GM18951 (cell line): ENCODE measurements around the gene TNPO2.
A peak's percentile ranks its signal among the peaks of the same experiment; 100 is the strongest.

Experiments
- POLR2A ChIP-seq: IDR thresholded peaks from 4 replicates; pipeline ENCODE4 v1.6.1; 2011; ENCODE audit warnings: mild to moderate bottlenecking; ENCODE audit not compliant: insufficient read length, insufficient read depth; ENCODE audit errors: extremely low read depth
- in situ Hi-C: fragments of 300-500 bp; cut with MboI; formaldehyde crosslinking; loops from one replicate; pipeline ENCODE4 v1.12.0; 2022; ENCODE audit warnings: low sequenced_read_pairs, mixed read lengths, inconsistent platforms; ENCODE audit not compliant: unreplicated experiment

Gene TNPO2

GRCh38 chr19:12752056-12752781 lies 28.5 kb upstream of the TNPO2 start:
- in situ Hi-C loops = no loop called here
- no peak for TF ChIP-seq POLR2A

GRCh38 chr19:12751635-12752034 lies 27.9 kb upstream of the TNPO2 start, which contains the start of gene BEST2:
TSS of gene BEST2 (plus strand) at chr19:12751791. CDS start at chr19:12752593, 802 bp downstream.
- in situ Hi-C loops = no loop called here
- TF ChIP-seq POLR2A = no peak

GRCh38 chr19:12750851-12751250 lies 27.1 kb upstream of the TNPO2 start:
- no peak for TF ChIP-seq POLR2A
- in situ Hi-C loops = no loop called here

GRCh38 chr19:12749938-12750521 lies 26.3 kb upstream of the TNPO2 start:
- in situ Hi-C loops = no loop called here
- no peak for TF ChIP-seq POLR2A

GRCh38 chr19:12748489-12748888 lies 24.8 kb upstream of the TNPO2 start:
- in situ Hi-C loops = no loop called here
- TF ChIP-seq POLR2A = no peak

- in situ Hi-C loops = no loop called here
- no peak for TF ChIP-seq POLR2A
These were observed 21.6 kb upstream of the TNPO2 start for GRCh38 chr19:12745166-12745897.

- in situ Hi-C loops = no loop called here
- TF ChIP-seq POLR2A = no peak
These were observed 14.2 kb upstream of the TNPO2 start for GRCh38 chr19:12737835-12738351.

- in situ Hi-C loops = no loop called here
- TF ChIP-seq POLR2A = peak; percentile 84
These were observed 13.5 kb upstream of the TNPO2 start, which contains the start of gene GET3 for GRCh38 chr19:12736995-12737834. TSS of gene GET3 (plus strand) at chr19:12737497. CDS start at chr19:12737506, 9 bp downstream.

GRCh38 chr19:12733369-12734214 lies 9.9 kb upstream of the TNPO2 start:
- no peak for TF ChIP-seq POLR2A

GRCh38 chr19:12731337-12731736 lies 7.6 kb upstream of the TNPO2 start:
- in situ Hi-C loops = no loop called here
- no peak for TF ChIP-seq POLR2A

More at GRCh38 chr19:12733369-12734214, 9.9 kb upstream of the TNPO2 start:
- in situ Hi-C loops = no loop called here

GRCh38 chr19:12730064-12730463 lies 6.3 kb upstream of the TNPO2 start:
- in situ Hi-C loops = no loop called here
- no peak for TF ChIP-seq POLR2A
